GM12801 (cell line): Measurements from ENCODE around the gene STAT4.

Experiments used
- TF ChIP-seq, protein P1 (sequence below): IDR thresholded peaks from one replicate; pipeline ENCODE4 v1.5.1; 2011; ENCODE audit warnings: control low read depth; ENCODE audit not compliant: insufficient read length; ENCODE audit errors: extremely low read depth

STAT4 gene

GRCh38 chr2:191166111-191166755 is 15.4 kb upstream of the STAT4 start:
- TF ChIP-seq, protein P1, sequence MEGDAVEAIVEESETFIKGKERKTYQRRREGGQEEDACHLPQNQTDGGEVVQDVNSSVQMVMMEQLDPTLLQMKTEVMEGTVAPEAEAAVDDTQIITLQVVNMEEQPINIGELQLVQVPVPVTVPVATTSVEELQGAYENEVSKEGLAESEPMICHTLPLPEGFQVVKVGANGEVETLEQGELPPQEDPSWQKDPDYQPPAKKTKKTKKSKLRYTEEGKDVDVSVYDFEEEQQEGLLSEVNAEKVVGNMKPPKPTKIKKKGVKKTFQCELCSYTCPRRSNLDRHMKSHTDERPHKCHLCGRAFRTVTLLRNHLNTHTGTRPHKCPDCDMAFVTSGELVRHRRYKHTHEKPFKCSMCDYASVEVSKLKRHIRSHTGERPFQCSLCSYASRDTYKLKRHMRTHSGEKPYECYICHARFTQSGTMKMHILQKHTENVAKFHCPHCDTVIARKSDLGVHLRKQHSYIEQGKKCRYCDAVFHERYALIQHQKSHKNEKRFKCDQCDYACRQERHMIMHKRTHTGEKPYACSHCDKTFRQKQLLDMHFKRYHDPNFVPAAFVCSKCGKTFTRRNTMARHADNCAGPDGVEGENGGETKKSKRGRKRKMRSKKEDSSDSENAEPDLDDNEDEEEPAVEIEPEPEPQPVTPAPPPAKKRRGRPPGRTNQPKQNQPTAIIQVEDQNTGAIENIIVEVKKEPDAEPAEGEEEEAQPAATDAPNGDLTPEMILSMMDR: no peak

DNA sequence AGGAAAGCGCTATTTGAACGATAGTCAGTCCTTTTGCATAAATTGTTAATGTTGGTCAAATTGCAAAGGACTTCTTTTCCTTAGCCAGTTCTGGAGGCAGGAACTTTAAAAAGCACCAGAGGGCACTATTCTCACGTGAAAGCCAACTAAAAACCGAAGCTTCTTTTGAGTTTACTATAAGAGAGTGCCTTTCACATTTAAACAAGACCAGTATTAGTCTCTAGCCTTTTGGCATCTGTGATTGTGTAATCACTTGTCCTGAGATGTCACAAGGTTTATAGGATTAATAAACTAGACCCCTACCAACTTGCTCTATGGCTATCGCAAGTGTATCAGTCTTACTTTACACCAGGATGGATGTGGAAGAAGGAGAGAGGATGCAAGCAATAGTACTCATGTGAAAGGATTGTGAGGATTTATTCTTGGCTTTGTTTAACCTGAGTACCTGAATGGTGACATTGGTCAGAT is 14.4 kb upstream of the STAT4 start:
- TF ChIP-seq, protein P1: no peak

GRCh38 chr2:191158747-191159146 is 8.0 kb upstream of the STAT4 start:
- TF ChIP-seq, protein P1: no peak

GRCh38 chr2:191158193-191158592 is 7.4 kb upstream of the STAT4 start:
- TF ChIP-seq, protein P1: no peak

DNA sequence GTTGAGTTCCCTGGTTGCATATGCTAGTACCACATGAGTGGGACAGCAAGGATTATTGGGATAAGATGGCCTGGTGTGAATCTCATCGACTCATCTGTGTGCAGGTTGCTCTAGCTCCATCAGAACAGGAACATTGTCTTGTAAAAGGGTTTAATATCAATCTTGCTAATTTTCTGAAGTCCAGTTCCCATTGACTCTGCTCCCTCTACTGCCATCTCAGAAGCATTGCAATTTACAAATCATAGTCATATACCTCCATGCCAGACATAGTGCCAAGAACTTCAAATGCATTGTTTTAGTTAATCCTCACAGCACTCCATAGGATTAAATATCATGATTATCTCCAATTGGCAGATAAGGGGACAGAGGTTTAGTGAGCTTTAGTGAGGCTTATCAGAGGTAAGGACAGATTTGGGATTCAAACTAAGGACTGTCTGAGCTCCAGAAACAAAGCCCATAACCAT is 4.8 kb upstream of the STAT4 start:
- TF ChIP-seq, protein P1: no peak

- TF ChIP-seq, protein P1: no peak
Measured at GRCh38 chr2:191153716-191154115, 2.9 kb upstream of the STAT4 start.

GRCh38 chr2:191152482-191153240 is 1.9 kb upstream of the STAT4 start:
- TF ChIP-seq, protein P1: no peak
